T-cell (primary cell): ENCODE results near the gene KDM4B. TPM values are rescaled to one million over a fixed set of nuclear protein-coding genes. Genes with fewer than 3 reads are reported as not detected.
"Not testable (repeated sequence)": the region's sequence is repeated elsewhere in the genome, so short reads cannot be mapped to it uniquely, and the experiment has no call there.

ENCODE experiments used
- ATAC-seq, 4 experiments: fragments of 200-7000 bp in 3 of 4; fragments of 150-1000 bp in 1 of 4; cut with Tn5 transposase; replicated peaks in 1 of 4; 1 replicate in 3 of 4; 2 replicates in 1 of 4; pipeline ENCODE4 v1.10.0; 2021; ENCODE audit warnings: moderate library complexity in 3 of 4, mild to moderate bottlenecking in 2 of 4, moderate number of reproducible peaks in 1 of 4
- CTCF ChIA-PET, 2 donors: fragments of 300-600 bp; sonication (Branson Sonifier 250); formaldehyde crosslinking; loops; one replicate each; lab custom pipeline; 2022; ENCODE audit warnings: antibody characterized with exemption in 2 of 2; lab: Charles Lee
- POLR2A ChIA-PET, 2 donors: fragments of 300-600 bp; sonication (Branson Sonifier 250); formaldehyde crosslinking; loops; one replicate each; lab custom pipeline; 2022; ENCODE audit warnings: antibody characterized with exemption in 2 of 2; lab: Charles Lee
- DNase-seq, 35 experiments: peaks; one replicate each; pipeline versions ENCODE4 v3.0.0 to v3.0.0-alpha.2; 2013 to 2023
- H3K27ac ChIP-seq: one replicate; pipeline ENCODE4 v1.5.1; 2013; ENCODE audit warnings: low read length
- H3K27me3 ChIP-seq, 2 experiments: replicated peaks in 1 of 2; 1 replicate in 1 of 2; 2 replicates in 1 of 2; pipeline versions ENCODE4 v1.6.1 to v1.7.0; 2013; ENCODE audit warnings: low read length in 1 of 2, mixed read lengths in 1 of 2; ENCODE audit not compliant: control insufficient read depth in 2 of 2, insufficient read depth in 2 of 2; ENCODE audit errors: extremely low read depth in 1 of 2
- H3K36me3 ChIP-seq, 2 donors: 1 replicate in 1 of 2; 2 replicates in 1 of 2; pipeline versions ENCODE4 v1.6.1 to v1.7.0; 2013; ENCODE audit warnings: low read length in 1 of 2; ENCODE audit not compliant: control insufficient read depth in 2 of 2, insufficient read depth in 1 of 2; ENCODE audit errors: extremely low read depth in 1 of 2
- H3K4me1 ChIP-seq, 2 experiments: 1 replicate in 1 of 2; 2 replicates in 1 of 2; pipeline versions ENCODE4 v1.6.1 to v1.7.0; 2013; ENCODE audit warnings: low read length in 2 of 2, mixed read lengths in 1 of 2; ENCODE audit not compliant: insufficient read depth in 2 of 2, control insufficient read depth in 1 of 2; ENCODE audit errors: extremely low read depth in 1 of 2
- H3K4me3 ChIP-seq, 2 donors: 1 replicate in 1 of 2; 2 replicates in 1 of 2; pipeline versions ENCODE4 v1.5.1 to v1.7.0; 2013; ENCODE audit warnings: mild to moderate bottlenecking in 2 of 2, low read length in 1 of 2, moderate library complexity in 1 of 2; ENCODE audit not compliant: control insufficient read depth in 1 of 2; ENCODE audit errors: extremely low read depth in 1 of 2
- H3K9me3 ChIP-seq: 2 replicates; pipeline ENCODE4 v1.7.0; 2013
- H3K27ac Mint-ChIP-seq, 2 donors: one replicate each; pipeline ENCODE4 v1.8.0; 2020 to 2021; ENCODE audit warnings: mild to moderate bottlenecking in 2 of 2, mixed read lengths in 2 of 2
- H3K27me3 Mint-ChIP-seq, 2 donors: one replicate each; pipeline ENCODE4 v1.8.0; 2021 to 2022; ENCODE audit warnings: mixed read lengths in 2 of 2
- H3K36me3 Mint-ChIP-seq: one replicate; pipeline ENCODE4 v1.8.0; 2021; ENCODE audit warnings: mixed read lengths
- H3K4me1 Mint-ChIP-seq, 3 donors: one replicate each; pipeline ENCODE4 v1.8.0; 2020 to 2022; ENCODE audit warnings: mixed read lengths in 3 of 3, mild to moderate bottlenecking in 1 of 3
- H3K4me3 Mint-ChIP-seq, 3 donors: one replicate each; pipeline ENCODE4 v1.8.0; 2020 to 2022; ENCODE audit warnings: mild to moderate bottlenecking in 3 of 3, mixed read lengths in 3 of 3, moderate library complexity in 3 of 3
- H3K9me3 Mint-ChIP-seq, 3 donors: one replicate each; pipeline ENCODE4 v1.8.0; 2020 to 2022; ENCODE audit warnings: mixed read lengths in 3 of 3
- WGBS: methylation state at CpG from one replicate; pipeline ENCODE4 v1.1.5; 2013; ENCODE audit warnings: missing lambda C conversion rate; ENCODE audit not compliant: insufficient coverage; 5-methylcytosine and 5-hydroxymethylcytosine counted together
- total RNA-seq, 35 experiments: library from RNA in 6 of 35; stranded (reverse) in 6 of 35; fragments of 120-200 nt in 1 of 35; gene quantifications; one replicate each; pipeline versions ENCODE4 v1.2.1 to v1.2.4 and lab custom pipeline; 2013 to 2026

The KDM4B gene
- total RNA-seq, 5 donors from 2014 or later (not counting 1 experiment from before 2014, with no cell fraction given) = 44.6 to 59.2 (median 47.8) TPM

DNA sequence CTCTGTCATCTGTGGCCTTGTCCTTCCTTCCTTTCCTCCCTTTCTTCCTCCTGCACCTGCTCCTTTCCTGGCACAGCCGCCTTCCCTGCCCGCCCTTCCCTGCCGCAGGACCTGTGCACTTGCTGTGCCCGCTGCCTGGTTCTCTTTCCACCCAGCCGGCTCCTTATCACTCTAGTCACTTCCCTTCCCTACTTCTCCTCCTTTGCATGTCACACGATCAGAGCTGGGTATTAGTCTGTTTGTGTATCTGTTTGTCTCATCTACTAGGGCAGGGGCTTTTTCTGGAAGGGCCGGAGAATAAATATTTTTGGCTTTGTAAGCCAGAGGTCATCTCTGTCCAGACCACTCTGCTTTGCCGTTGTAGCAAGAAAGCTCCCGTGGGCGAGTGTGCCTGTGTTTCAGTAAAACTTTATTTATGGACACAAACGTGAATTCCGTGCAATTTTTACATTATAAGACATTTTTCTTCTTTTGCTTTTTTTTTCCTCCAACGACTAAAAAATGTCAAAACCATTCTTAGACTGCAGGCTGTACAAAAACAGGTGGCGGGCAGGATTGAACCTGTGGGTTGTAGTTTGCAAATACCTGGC lies 6.1 kb downstream of the KDM4B start:
- ATAC-seq (no peak), DNase-seq (no peak)
- no peak overlapping the region for H3K27ac ChIP-seq
- no peaks in the 10 kb centered on the region for H3K27me3 ChIP-seq
- WGBS = 91% methylated on average over 8 of the region's 14 CpGs
- no peaks in the 10 kb centered on the region for H3K27me3 Mint-ChIP-seq
- no peak overlapping the region for H3K4me3 ChIP-seq
- H3K36me3 Mint-ChIP-seq = peaks cover 13% of the 10 kb centered on the region
- H3K4me1 ChIP-seq = peaks cover 7 to 40% of the 10 kb centered on the region in 2 experiments
- POLR2A ChIA-PET = no interaction called here
- H3K4me1 Mint-ChIP-seq = peaks cover 46 to 53% (median 51%) of the 10 kb centered on the region in 3 donors
- H3K9me3 Mint-ChIP-seq = no peaks in the 10 kb centered on the region
- H3K4me3 Mint-ChIP-seq = no peak overlapping the region
- no peak overlapping the region for H3K27ac Mint-ChIP-seq
- H3K9me3 ChIP-seq = no peaks in the 10 kb centered on the region
- H3K36me3 ChIP-seq = peaks cover 11 to 12% of the 10 kb centered on the region in 2 donors
- CTCF ChIA-PET = no interaction called here

DNA sequence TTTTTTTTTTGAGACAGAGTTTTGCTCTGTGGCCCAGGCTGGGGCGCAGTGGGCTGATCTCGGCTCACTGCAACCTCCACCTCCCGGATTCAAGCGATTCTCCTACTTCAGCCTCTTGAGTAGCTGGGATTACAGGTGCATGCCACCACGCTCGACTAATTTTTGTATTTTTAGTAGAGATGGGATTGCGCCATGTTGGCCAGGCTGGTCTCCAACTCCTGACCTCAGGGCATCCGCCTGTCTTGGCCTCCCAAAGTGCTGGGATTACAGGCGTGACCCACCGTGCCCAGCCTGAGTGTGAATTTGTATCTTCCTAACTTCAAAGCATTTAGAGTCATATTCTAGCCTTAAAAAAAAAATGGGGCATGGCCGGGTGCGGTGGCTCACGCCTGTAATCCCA lies 6.7 kb downstream of the KDM4B start:
- H3K4me3 Mint-ChIP-seq, H3K27ac ChIP-seq, CTCF ChIA-PET, ATAC-seq, H3K9me3 ChIP-seq, H3K9me3 Mint-ChIP-seq, DNase-seq, H3K27ac Mint-ChIP-seq, H3K27me3 Mint-ChIP-seq, H3K27me3 ChIP-seq, POLR2A ChIA-PET, H3K4me3 ChIP-seq: not testable (repeated sequence)
- peaks cover 5 to 34% of the 10 kb centered on the region in 2 experiments for H3K4me1 ChIP-seq
- WGBS = 100% methylated on average over 3 of the region's 13 CpGs
- H3K36me3 ChIP-seq = peaks cover 11 to 12% of the 10 kb centered on the region in 2 donors
- Mint-ChIP-seq H3K36me3 (peaks cover 13% of the 10 kb centered on the region), H3K4me1 (peaks cover 42 to 47% (median 47%) of the 10 kb centered on the region in 3 donors)

DNA sequence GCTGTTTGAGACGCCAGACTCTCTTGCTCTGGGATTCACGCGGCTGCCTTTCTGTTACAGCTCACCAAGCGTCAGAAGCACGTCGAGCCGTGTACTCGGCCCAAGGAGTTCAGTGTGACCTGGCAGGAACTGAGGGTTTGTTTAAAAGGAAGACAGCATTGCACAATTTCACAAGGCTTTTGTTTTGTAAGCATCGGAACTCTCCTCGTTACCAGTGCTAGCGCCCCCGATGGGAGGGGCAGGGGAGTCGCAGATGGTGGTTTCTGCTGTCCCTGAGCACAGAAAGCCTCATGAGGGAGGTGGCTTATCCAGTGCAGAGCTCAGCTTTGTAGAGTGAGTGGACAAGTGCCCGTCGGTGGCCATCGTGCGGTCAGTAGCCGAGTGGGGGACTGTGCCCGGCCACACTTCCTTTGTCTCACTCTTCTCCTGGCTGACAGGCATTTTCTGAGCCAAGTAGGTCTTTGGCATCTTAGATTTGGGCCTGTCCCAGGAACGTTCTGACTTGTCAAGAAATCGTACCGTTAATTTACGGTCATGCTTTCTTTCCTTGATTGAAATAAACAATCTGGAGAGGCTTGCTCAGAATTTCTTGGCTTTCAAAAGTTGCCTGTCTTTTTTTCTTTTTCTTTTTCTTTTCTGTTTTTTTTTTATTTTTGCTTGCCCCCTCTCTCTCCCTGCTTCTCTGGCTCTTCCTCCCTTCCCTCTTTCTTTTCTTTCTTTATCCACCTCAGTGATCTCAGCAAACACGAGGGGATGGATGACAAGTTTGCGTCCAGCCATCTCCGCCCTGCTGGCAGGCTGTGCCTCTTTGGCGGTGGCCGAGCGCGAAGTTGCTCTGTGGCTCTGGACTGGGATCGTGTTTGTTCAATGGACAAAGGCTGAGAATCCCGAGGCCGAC lies 7.7 kb downstream of the KDM4B start:
- Mint-ChIP-seq H3K4me1 (peaks cover 37 to 39% (median 37%) of the 10 kb centered on the region in 3 donors), H3K27me3 (no peaks in the 10 kb centered on the region), H3K9me3 (no peaks in the 10 kb centered on the region), H3K36me3 (peaks cover 13% of the 10 kb centered on the region), H3K4me3 (no peak overlapping the region), H3K27ac (no peak overlapping the region)
- Histone ChIP-seq H3K36me3 (peaks cover 11 to 16% of the 10 kb centered on the region in 2 donors), H3K4me1 (peaks cover 0 to 33% of the 10 kb centered on the region in 2 experiments), H3K27ac (no peak overlapping the region), H3K27me3 (no peaks in the 10 kb centered on the region), H3K4me3 (no peak overlapping the region), H3K9me3 (no peaks in the 10 kb centered on the region)
- POLR2A ChIA-PET = no interaction called here
- DNase-seq (peak in 10 of 35 experiments; percentile 9 to 63 (median 25)), ATAC-seq (peak in 1 of 4 experiments; percentile 24)
- CTCF ChIA-PET = no interaction called here
- WGBS = 89% methylated on average over 29 of the region's 33 CpGs

DNA sequence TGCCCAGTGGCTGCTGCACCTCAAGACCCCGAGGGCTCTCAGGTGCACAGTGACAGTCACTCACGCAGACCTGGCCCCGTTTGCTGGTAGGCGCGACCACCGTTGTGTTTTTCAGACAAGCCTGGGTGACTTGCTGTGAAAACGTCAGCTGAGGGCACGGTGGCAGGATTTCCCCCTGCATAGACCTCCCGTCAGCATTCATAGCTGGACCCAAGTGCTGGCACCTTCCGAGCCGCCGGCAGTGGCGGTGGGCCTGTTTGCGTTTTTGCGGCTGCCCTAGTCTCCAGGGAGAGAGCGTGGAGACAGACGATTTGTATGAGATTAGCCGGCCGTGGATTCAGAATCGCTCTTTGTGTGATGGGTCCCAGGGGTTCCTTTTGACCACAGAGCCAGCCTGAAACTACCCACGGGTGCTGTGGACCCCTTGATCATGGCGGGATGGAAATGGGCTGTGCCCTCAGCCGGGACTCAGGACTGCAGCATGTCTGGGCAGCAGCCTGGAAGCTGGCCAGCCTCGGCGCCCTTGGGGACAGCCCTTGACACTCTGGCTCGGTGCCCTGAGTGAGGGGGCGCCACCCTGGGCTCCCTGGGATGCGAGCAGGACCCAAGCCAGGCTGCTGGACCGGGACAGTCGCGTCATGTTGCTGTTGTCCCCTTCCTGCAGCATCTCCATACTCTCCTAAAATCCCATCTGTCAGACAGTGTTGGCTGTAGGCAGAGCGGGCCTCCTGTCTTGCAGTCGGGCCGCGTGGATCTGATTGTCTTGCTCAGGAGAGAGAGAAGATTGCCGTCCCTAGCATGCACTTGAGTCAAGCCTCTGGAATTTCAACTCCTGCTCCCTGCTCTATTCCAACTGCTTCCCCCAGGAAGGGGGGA lies 8.6 kb downstream of the KDM4B start:
- Mint-ChIP-seq H3K4me3 (no peak overlapping the region), H3K4me1 (peaks cover 30 to 35% (median 35%) of the 10 kb centered on the region in 3 donors), H3K27ac (no peak overlapping the region), H3K9me3 (no peaks in the 10 kb centered on the region), H3K36me3 (peaks cover 13% of the 10 kb centered on the region), H3K27me3 (no peaks in the 10 kb centered on the region)
- POLR2A ChIA-PET = no interaction called here
- 93% methylated on average over 33 of the region's 36 CpGs for WGBS
- Histone ChIP-seq H3K4me3 (no peak overlapping the region), H3K27ac (no peak overlapping the region), H3K27me3 (no peaks in the 10 kb centered on the region), H3K9me3 (no peaks in the 10 kb centered on the region), H3K4me1 (peaks cover 0 to 24% of the 10 kb centered on the region in 2 experiments), H3K36me3 (peaks cover 11 to 16% of the 10 kb centered on the region in 2 donors)
- no peak for DNase-seq
- no peak for ATAC-seq
- CTCF ChIA-PET = no interaction called here

DNA sequence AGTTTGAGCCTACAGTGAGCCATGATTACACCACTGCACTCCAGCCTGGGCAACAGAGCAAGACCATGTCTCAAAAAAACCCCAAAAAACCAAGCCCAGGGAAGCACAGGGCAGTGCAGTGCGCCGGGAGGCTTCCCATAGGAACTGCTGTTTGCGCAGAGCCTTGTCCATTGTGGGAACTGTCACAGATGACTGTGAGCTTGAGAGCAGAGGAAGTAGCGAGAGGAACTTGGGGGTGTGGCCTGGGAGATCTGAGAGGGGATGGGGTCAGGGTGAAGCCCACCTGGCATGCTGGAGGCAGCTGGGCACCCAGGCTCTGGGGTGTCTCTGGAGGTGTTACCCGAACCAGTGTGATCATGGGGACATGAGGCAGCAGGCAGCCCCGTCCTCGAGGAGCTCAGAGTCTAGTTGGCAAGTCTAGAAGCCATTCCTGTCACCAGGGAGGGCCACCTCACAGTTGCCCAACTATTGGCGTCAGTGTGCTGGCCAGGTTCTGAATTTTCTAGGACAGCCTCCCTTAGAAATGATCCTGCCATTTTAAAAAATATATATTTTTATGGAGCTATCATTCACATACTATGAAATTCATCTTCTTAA lies 10.4 kb downstream of the KDM4B start:
- Histone ChIP-seq H3K27ac (no peak overlapping the region), H3K27me3 (no peaks in the 10 kb centered on the region), H3K9me3 (no peaks in the 10 kb centered on the region), H3K36me3 (peaks cover 11 to 18% of the 10 kb centered on the region in 2 donors), H3K4me3 (no peak overlapping the region), H3K4me1 (peaks cover 0 to 21% of the 10 kb centered on the region in 2 experiments)
- WGBS = 77% methylated on average over 5 of the region's 8 CpGs
- Mint-ChIP-seq H3K4me3 (no peak overlapping the region), H3K4me1 (peaks cover 23 to 35% (median 31%) of the 10 kb centered on the region in 3 donors), H3K9me3 (no peaks in the 10 kb centered on the region), H3K36me3 (peaks cover 16% of the 10 kb centered on the region), H3K27me3 (no peaks in the 10 kb centered on the region), H3K27ac (no peak overlapping the region)
- ChIA-PET POLR2A (no interaction called here), CTCF (no interaction called here)
- ATAC-seq (no peak), DNase-seq (peak in 1 of 35 experiments; percentile 8)

DNA sequence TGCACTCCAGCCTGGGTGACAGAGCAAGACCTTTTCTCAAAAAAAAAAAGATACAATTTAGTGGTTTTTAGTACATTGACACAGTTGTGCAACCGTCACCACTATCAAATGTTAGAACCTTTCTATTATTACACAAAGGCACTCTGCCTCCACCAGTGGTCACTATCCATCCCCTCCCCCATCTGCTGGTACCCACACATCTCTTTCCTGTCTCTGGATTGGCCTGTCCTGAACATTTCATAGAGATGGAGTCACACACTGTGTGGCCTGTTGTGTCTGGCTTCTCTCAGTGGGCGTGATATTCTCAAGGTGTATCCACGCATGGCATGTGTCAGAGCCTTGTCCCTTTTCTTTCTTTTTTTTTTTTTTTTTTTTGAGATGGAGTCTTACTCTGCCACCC lies 11.2 kb downstream of the KDM4B start:
- peaks cover 0 to 26% of the 10 kb centered on the region in 2 experiments for H3K4me1 ChIP-seq
- WGBS = 86% methylated on average over 2 of the region's 3 CpGs
- H3K4me1 Mint-ChIP-seq = peaks cover 20 to 30% (median 26%) of the 10 kb centered on the region in 3 donors
- H3K27ac ChIP-seq = no peak overlapping the region
- DNase-seq (no peak), ATAC-seq (no peak)
- POLR2A ChIA-PET = no interaction called here
- no peaks in the 10 kb centered on the region for H3K9me3 ChIP-seq
- H3K4me3 Mint-ChIP-seq = no peak overlapping the region
- H3K27me3 ChIP-seq = no peaks in the 10 kb centered on the region
- H3K27me3 Mint-ChIP-seq = no peaks in the 10 kb centered on the region
- H3K27ac Mint-ChIP-seq = no peak overlapping the region
- no peak overlapping the region for H3K4me3 ChIP-seq
- peaks cover 9 to 18% of the 10 kb centered on the region in 2 donors for H3K36me3 ChIP-seq
- H3K9me3 Mint-ChIP-seq = no peaks in the 10 kb centered on the region
- peaks cover 12% of the 10 kb centered on the region for H3K36me3 Mint-ChIP-seq
- CTCF ChIA-PET = no interaction called here
